Adipose tissue (tissue), 3 donors: Measurements from ENCODE around the gene RPS5. TPM values are rescaled to one million over a fixed set of nuclear protein-coding genes. Genes with fewer than 3 reads are reported as not detected.
A peak's percentile ranks its signal among the peaks of the same experiment; 100 is the strongest.
"Not testable (repeated sequence)": the region's sequence is repeated elsewhere in the genome, so short reads cannot be mapped to it uniquely, and the experiment has no call there.

Experiments
- H3K27ac ChIP-seq: one replicate; pipeline ENCODE4 v1.5.1; 2013; ENCODE audit warnings: low read depth, low read length
- WGBS, 3 donors: extraction: QIAGEN DNeasy Blood & Tissue Kit; methylation state at CpG; one replicate each; pipeline ENCODE4 v1.1.7; 2013; 5-methylcytosine and 5-hydroxymethylcytosine counted together
- polyA plus RNA-seq, 3 donors: library from polyadenylated mRNA; stranded (reverse); fragments of 200-250 nt; gene quantifications; one replicate each; pipeline ENCODE4 v1.2.3, GENCODE V29; 2013
- donor health status: healthy with polysubstance abuse.
- donor health status: Bipolar disorder and iron deficiency.
- donor health status: healthy.

The RPS5 gene
- polyA plus RNA-seq, 3 donors, result 1,642 to 2,053 (median 1,868) TPM

DNA sequence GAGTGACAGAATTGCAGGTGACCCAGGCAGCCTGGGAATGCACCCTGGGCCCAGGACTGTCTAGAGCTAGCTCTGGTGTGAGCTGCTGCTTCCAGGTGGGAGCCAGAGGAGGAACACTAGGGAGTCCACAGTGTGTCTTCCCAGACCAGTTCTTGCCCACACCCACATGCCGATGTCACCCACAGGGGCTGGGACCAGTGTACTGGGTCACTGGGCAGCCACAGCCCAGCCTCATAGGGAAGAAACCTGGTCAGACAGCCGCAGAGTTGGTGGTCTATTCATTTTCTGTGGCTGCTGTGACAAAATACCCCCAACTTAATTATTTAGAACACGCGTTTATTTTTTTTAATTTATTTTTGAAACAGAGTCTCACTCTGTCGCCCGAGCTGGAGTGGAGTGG, 11.5 kb downstream of the RPS5 start:
- H3K27ac ChIP-seq, result no peak overlapping the region
- WGBS, 3 donors, result 93 to 96% (median 95%) methylated on average over 6 of the region's 6 CpGs

- WGBS, 3 donors, result 96 to 99% (median 97%) methylated on average over 3 of the region's 3 CpGs
Measured at GRCh38 chr19:58399903-58400302, 12.8 kb downstream of the RPS5 start.

DNA sequence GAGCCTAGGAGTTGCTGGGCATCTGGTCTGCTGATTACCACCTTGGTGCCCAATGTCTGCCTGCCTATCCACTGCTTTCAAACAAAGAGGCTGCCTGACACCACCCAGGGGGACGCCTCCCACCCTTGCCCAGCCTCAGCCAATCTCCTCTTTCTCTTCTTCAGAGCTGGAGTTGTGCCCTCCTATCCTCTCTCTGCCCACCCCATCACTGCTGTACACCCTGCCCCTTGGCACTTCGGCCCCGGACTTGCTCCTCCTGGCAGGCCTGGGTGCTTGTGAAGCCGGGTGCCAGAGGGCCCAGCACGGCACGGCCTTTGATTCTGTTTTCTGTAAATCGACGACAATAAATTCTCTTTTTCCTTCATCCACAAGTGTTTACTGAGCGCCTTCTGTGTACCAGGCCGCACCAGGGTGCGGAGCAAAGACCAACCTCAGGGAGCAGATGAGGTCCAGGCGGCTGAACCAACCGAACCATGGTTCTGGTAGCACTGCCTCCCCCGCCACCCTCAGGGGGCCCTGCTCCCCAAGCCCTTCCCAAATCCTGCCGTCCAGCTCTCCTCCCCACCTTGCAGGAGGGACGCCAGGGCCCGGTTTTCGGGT, 13.3 kb downstream of the RPS5 start:
- no peak overlapping the region for H3K27ac ChIP-seq
- 43 to 55% (median 51%) methylated on average over 18 of the region's 18 CpGs for WGBS, 3 donors

More at GRCh38 chr19:58399903-58400302, 12.8 kb downstream of the RPS5 start:
- H3K27ac ChIP-seq, result no peak overlapping the region

- 1 to 3% (median 2%) methylated on average over 72 to 80 of the region's 80 CpGs for WGBS, 3 donors
- no peak overlapping the region for H3K27ac ChIP-seq
Measured at GRCh38 chr19:58400916-58401839, 14.1 kb downstream of the RPS5 start.

- no peak overlapping the region for H3K27ac ChIP-seq
- WGBS, 3 donors, result 25 to 37% (median 28%) methylated on average over 20 to 23 of the region's 23 CpGs
Measured at GRCh38 chr19:58401840-58402421, 14.9 kb downstream of the RPS5 start.

DNA sequence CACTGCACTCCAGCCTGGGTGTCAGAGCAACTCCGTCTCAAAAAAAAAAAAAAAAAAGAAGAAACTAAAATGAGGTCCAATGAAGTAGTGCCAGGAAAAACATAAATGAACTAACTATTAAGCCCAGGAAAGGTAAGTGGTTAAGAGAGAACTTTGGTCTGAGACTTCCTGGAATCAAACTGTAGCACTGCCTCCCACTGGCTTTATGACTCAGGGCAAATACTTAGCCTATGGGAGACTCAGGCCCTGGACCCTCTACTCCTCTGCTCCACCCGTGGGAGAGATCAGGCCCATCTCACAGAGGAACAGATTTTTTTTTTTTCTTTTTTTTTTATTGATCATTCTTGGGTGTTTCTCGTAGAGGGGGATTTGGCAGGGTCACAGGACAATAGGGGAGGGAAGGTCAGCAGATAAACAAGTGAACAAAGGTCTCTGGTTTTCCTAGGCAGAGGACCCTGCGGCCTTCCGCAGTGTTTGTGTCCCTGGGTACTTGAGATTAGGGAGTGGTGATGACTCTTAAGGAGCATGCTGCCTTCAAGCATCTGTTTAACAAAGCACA, 16.9 kb downstream of the RPS5 start:
- H3K27ac ChIP-seq, result not testable (repeated sequence)
- 70 to 82% (median 77%) methylated on average over 5 of the region's 5 CpGs for WGBS, 3 donors

DNA sequence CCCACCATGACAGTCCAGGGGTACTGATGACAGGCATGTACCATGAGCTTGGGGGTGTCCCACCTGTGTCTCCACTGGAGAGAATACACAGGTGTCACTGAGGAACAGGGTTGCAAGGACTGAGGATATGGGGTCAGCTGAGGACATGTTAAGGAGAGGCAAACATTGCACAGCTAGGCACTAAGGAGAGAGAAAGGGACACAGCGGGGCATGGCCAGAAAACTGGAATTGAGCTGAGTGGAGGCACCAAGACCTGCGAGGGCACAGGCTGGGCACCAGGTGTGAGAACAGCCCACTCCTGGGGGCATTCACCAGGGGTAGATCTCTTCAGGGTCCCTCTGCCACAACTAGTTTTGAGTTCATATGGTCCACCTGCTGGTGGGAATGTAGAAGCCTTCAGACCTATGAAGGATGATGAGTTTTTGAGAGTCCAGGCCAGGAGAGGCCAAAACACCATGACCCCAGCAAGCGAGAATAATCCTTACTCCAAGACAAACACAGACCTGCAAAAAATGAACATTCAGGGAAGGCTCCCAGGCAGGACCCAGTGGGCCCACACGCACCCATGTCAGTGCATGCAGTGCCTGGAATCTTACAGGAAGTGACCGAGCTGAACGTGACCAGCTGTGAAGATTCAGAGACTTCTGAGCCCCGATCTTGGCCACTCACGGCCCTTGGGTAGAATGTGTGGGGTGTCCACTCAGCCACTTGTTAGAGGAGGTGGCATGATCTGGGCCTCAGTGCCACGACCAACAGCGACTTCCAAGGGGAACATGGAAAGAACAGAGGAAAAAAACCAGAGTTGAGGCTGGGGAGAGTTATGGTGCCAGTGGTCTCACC, 20.0 kb downstream of the RPS5 start:
- 61 to 72% (median 63%) methylated on average over 10 of the region's 10 CpGs for WGBS, 3 donors
- no peak overlapping the region for H3K27ac ChIP-seq

- WGBS, 3 donors, result 4 to 19% (median 17%) methylated on average over 22 of the region's 22 CpGs
- H3K27ac ChIP-seq, result no peak overlapping the region
Measured at GRCh38 chr19:58407658-58408151, 20.6 kb downstream of the RPS5 start.

GRCh38 chr19:58408152-58409009, 21.3 kb downstream of the RPS5 start, which contains the start of gene ZNF584:
Gene ZNF584 (plus strand): TSS chr19:58408649. CDS start chr19:58409148, 499 bp downstream.
- peak within 1 kb of the TSS; percentile 65 for H3K27ac ChIP-seq
- 0% methylated on average over 96 to 100 of the region's 100 CpGs for WGBS, 3 donors

- WGBS, 3 donors, result 2 to 5% (median 3%) methylated on average over 34 of the region's 34 CpGs
Measured at GRCh38 chr19:58409010-58409790, 22.1 kb downstream of the RPS5 start.

DNA sequence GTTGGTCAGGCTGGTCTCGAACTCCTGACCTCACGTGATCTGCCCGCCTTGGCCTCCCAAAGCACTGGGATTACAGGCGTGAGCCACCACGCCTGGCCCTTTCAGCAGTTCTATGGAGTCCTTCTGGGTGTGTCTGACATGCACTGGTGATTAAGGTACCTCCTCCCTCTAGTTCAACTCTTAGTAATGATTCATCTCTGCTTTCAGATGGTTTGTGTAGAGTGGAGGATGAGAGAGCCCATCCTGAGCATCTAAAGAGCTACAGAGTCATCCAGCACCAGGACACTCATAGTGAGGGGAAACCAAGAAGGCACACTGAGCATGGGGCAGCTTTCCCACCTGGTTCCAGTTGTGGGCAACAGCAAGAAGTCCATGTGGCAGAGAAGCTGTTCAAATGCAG, 29.5 kb downstream of the RPS5 start:
- 97 to 100% (median 98%) methylated on average over 5 of the region's 5 CpGs for WGBS, 3 donors
- no peak overlapping the region for H3K27ac ChIP-seq

More at GRCh38 chr19:58409010-58409790, 22.1 kb downstream of the RPS5 start:
- H3K27ac ChIP-seq, result peak overlapping the region; percentile 65

- 94 to 97% (median 96%) methylated on average over 7 of the region's 7 CpGs for WGBS, 3 donors
- no peak overlapping the region for H3K27ac ChIP-seq
Measured at GRCh38 chr19:58417071-58417470, 30.0 kb downstream of the RPS5 start.

DNA sequence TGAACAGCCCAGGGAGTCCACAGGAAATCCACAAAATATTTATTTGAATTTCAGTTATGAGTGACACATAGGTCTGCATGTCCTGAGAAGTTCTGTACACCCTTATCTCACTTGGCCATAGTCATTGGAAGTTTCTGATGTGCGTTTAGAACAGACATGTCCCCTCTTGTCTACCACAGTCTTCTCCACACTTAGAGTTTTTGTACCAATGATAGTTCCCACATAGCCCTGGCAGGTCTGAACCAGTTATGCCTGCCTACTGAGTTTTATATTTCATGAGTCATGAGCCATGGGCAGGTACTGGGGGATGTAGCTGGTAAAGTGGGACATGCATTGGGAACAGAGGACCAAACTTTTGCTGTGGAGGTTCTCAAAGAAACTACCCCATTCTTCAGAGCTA, 41.5 kb downstream of the RPS5 start:
- H3K27ac ChIP-seq, result no peak overlapping the region
- 67 to 97% (median 79%) methylated on average over 1 of the region's 1 CpG for WGBS, 3 donors

GRCh38 chr19:58429745-58430144, 42.7 kb downstream of the RPS5 start:
- H3K27ac ChIP-seq, result no peak overlapping the region

DNA sequence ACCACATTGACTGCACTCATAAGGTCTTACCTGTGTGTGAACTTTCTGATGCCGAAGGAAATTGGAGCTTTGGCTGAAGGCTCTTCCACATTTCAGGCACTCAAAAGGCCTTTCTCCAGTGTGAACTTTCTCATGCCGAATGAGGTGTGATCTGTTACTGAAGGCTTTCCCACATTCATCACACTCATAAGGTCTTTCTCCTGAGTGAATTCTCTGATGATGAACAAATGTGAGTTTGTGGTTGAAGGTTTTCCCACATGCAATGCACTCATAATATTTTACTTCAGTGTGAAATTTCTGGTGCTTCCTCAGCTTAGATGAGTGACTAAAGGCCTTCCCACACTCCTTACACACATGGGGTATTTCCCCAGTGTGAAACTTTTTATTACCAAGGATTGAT, 47.1 kb downstream of the RPS5 start:
- H3K27ac ChIP-seq, result no peak overlapping the region
- WGBS, 3 donors, result 96 to 99% (median 98%) methylated on average over 2 of the region's 2 CpGs
